BLaER1 treated with 17β-estradiol and CSF1 and Interleukin-3, amounts not matched to agents 10 nM and 100 nM (cell line): ENCODE data around the gene HIP1.

Source experiments
- H3K27ac ChIP-seq, 11 experiments: shearing (Covaris generic); formaldehyde crosslinking; 2 replicates each; pipeline ENCODE4 v1.8.1; 2022
- H3K27me3 ChIP-seq, 11 experiments: shearing (Covaris generic); formaldehyde crosslinking; 2 replicates each; pipeline ENCODE4 v1.8.1; 2022
- H3K36me3 ChIP-seq, 11 experiments: shearing (Covaris generic); formaldehyde crosslinking; 2 replicates each; pipeline ENCODE4 v1.8.1; 2022
- H3K4me1 ChIP-seq, 10 experiments: shearing (Covaris generic); formaldehyde crosslinking; 2 replicates each; pipeline ENCODE4 v1.8.1; 2022
- H3K4me2 ChIP-seq, 11 experiments: shearing (Covaris generic); formaldehyde crosslinking; 2 replicates each; pipeline ENCODE4 v1.8.1; 2022
- H3K4me3 ChIP-seq, 10 experiments: shearing (Covaris generic); formaldehyde crosslinking; 2 replicates each; pipeline ENCODE4 v1.8.1; 2022
- H3K9ac ChIP-seq, 11 experiments: shearing (Covaris generic); formaldehyde crosslinking; 2 replicates each; pipeline ENCODE4 v1.8.1; 2022
- H3K9me3 ChIP-seq, 11 experiments: shearing (Covaris generic); formaldehyde crosslinking; replicated peaks in 1 of 11; 2 replicates each; pipeline ENCODE4 v1.8.1; 2022
- H4K20me1 ChIP-seq, 11 experiments: shearing (Covaris generic); formaldehyde crosslinking; 2 replicates each; pipeline ENCODE4 v1.8.1; 2022
- Cebpa-rat ChIP-seq, 11 experiments: shearing (Covaris generic); IDR thresholded peaks; 2 replicates each; pipeline ENCODE4 v1.8.1; 2022

Gene HIP1

GRCh38 chr7:75712517-75713361 lies 26.0 kb downstream of the HIP1 start:
- no peaks in the 10 kb centered on the region for H3K27me3 ChIP-seq
- peak overlapping the region in 6 of 10 experiments; percentile 23 to 45 (median 30); a peak in 6 of 20 replicates for H3K4me3 ChIP-seq
- H3K36me3 ChIP-seq = peaks cover 15 to 36% (median 24%) of the 10 kb centered on the region in 11 experiments; a peak in 16 of 22 replicates
- TF ChIP-seq Cebpa-rat (IDR thresholded peaks at IDR 0.05) = no peak
- peaks cover 0 to 12% (median 0%) of the 10 kb centered on the region in 11 experiments; a peak in 2 of 22 replicates for H4K20me1 ChIP-seq
- H3K4me2 ChIP-seq = peak overlapping the region; percentile 75 to 94 (median 84)
- peak overlapping the region; percentile 26 to 75 (median 65); a peak in 21 of 22 replicates for H3K9ac ChIP-seq
- H3K4me1 ChIP-seq = peaks cover 36 to 54% (median 43%) of the 10 kb centered on the region in 10 experiments
- H3K9me3 ChIP-seq = peaks cover 28 to 38% (median 34%) of the 10 kb centered on the region in 11 experiments
- H3K27ac ChIP-seq = peak overlapping the region; percentile 0 to 81 (median 76); a peak in 21 of 22 replicates

GRCh38 chr7:75711656-75712514 lies 26.9 kb downstream of the HIP1 start:
- Histone ChIP-seq H4K20me1 (peaks cover 0 to 12% (median 0%) of the 10 kb centered on the region in 11 experiments; a peak in 2 of 22 replicates), H3K9me3 (peaks cover 28 to 38% (median 33%) of the 10 kb centered on the region in 11 experiments), H3K27me3 (no peaks in the 10 kb centered on the region), H3K4me3 (peak overlapping the region in 7 of 10 experiments; percentile 23 to 45 (median 31); a peak in 7 of 20 replicates), H3K4me2 (peak overlapping the region; percentile 75 to 94 (median 84)), H3K27ac (peak overlapping the region; percentile 0 to 81 (median 76); a peak in 21 of 22 replicates), H3K36me3 (peaks cover 13 to 28% (median 19%) of the 10 kb centered on the region in 11 experiments; a peak in 16 of 22 replicates), H3K9ac (peak overlapping the region; percentile 26 to 75 (median 65); a peak in 21 of 22 replicates), H3K4me1 (peaks cover 36 to 54% (median 43%) of the 10 kb centered on the region in 10 experiments)
- TF ChIP-seq Cebpa-rat (IDR thresholded peaks at IDR 0.05) = no peak

DNA sequence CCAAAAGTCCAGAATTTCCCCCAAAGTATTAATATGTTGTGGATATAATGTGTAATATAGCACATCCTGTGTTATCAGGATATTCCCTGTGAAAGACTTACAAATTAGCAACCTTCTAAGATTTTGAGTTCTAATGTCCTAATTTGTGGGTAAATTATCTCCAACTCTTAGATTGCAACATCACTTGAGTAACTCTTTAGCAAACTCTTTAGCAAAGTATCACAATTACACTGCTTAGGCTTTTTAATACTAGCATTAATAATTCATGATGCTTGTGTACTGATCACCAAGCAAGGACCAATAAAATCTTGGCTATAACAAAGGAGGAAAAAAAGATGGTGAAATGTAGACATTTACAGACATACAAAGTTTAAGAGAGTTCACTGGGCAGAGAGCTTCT lies 27.7 kb downstream of the HIP1 start:
- H3K4me1 ChIP-seq = peaks cover 36 to 52% (median 43%) of the 10 kb centered on the region in 10 experiments
- peaks cover 12 to 25% (median 19%) of the 10 kb centered on the region in 11 experiments; a peak in 16 of 22 replicates for H3K36me3 ChIP-seq
- H3K27me3 ChIP-seq = no peaks in the 10 kb centered on the region
- H3K9me3 ChIP-seq = peaks cover 28 to 38% (median 32%) of the 10 kb centered on the region in 11 experiments
- H3K4me2 ChIP-seq = peak overlapping the region; percentile 75 to 94 (median 84); a peak in 21 of 22 replicates
- TF ChIP-seq Cebpa-rat (IDR thresholded peaks at IDR 0.05) = peak in 2 of 11 experiments; percentile 8 to 14; a peak in 2 of 22 replicates
- peak overlapping the region in 9 of 11 experiments; percentile 55 to 75 (median 67); a peak in 14 of 22 replicates for H3K9ac ChIP-seq
- peak overlapping the region in 1 of 10 experiments; percentile 45; a peak in 1 of 20 replicates for H3K4me3 ChIP-seq
- H4K20me1 ChIP-seq = peaks cover 0 to 12% (median 0%) of the 10 kb centered on the region in 11 experiments; a peak in 2 of 22 replicates
- peak overlapping the region in 9 of 11 experiments; percentile 66 to 81 (median 77); a peak in 19 of 22 replicates for H3K27ac ChIP-seq

DNA sequence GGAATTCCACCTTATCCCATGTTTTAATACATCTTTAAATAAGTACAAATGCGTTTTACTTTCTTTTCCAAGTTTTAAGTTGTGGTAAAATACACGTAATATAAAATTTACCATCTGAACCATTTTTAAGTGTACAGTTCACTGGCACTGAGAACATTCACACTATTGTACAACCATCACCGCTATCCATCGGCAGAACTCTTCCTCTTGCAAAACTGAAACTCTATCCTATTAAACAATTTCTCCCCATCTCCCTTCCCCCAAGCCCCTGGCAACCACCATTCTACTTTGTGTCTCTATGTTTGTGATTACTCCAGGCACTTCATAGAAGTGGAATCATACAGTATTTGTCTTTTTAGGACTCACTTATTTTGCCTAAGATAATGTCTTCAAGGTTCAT lies 33.8 kb downstream of the HIP1 start:
- Histone ChIP-seq H3K36me3 (peaks cover 7 to 18% (median 13%) of the 10 kb centered on the region in 11 experiments; a peak in 16 of 22 replicates), H4K20me1 (no peaks in the 10 kb centered on the region), H3K4me1 (peaks cover 0 to 12% (median 6%) of the 10 kb centered on the region in 10 experiments; a peak in 13 of 20 replicates), H3K27ac (no peak overlapping the region), H3K4me2 (no peak overlapping the region), H3K9ac (no peak overlapping the region), H3K4me3 (no peak overlapping the region), H3K27me3 (no peaks in the 10 kb centered on the region), H3K9me3 (peaks cover 21 to 22% (median 21%) of the 10 kb centered on the region in 11 experiments)
- no peak for TF ChIP-seq Cebpa-rat (IDR thresholded peaks at IDR 0.05)

DNA sequence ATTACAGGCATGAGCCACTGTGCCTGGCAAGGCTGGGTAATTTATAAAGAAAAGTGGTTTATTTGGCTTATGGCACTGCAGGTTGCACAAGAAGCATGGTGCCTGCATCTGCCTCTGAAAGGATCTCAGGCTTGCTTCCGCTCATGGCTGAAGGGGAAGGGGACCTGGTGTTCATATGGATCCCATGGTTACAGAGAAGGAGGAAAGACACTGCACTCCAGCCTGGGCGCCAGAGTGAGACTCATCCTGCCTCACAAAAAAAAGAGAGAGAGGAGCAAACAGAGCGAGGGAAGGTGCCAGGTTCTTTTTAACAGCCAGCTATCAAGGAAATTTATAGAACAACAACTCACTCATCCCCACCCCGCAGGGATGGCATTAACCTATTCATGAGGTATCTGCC lies 36.2 kb downstream of the HIP1 start:
- TF ChIP-seq Cebpa-rat (IDR thresholded peaks at IDR 0.05) = no peak
- H3K4me2 ChIP-seq = no peak overlapping the region

DNA sequence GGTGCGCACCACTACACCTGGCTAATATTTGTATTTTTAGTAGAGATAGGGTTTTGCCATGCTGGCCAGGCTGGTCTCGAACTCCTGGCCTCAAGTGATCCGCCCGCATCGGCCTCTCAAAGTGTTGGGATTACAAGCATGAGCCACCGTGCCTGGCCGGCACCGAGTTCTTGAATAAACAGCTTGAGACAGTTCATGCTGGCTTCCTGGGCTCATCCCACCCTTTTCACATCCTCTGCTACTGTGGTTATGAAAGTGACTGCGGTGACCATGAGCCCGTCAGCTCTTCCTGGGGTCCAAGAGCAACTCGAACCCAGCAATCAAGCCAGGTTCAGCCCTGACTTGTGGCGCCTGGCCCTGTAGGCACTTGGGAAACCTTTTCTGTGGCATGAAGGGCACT lies 38.7 kb downstream of the HIP1 start:
- Histone ChIP-seq H3K9ac (no peak overlapping the region), H3K27ac (0 out of 22 replicates have a peak overlapping the region, but pooled peaks of 1 of the 11 experiments have one; percentile 18), H3K4me1 (peaks cover 0 to 53% (median 32%) of the 10 kb centered on the region in 10 experiments; a peak in 16 of 20 replicates), H3K27me3 (no peaks in the 10 kb centered on the region), H4K20me1 (no peaks in the 10 kb centered on the region), H3K4me2 (peak overlapping the region in 4 of 11 experiments; percentile 12 to 21 (median 16); a peak in 4 of 22 replicates), H3K36me3 (no peaks in the 10 kb centered on the region), H3K4me3 (no peak overlapping the region), H3K9me3 (no peaks in the 10 kb centered on the region)
- TF ChIP-seq Cebpa-rat (IDR thresholded peaks at IDR 0.05) = no peak

More for the DNA sequence above, 36.2 kb downstream of the HIP1 start:
- H4K20me1 ChIP-seq = no peaks in the 10 kb centered on the region
- H3K4me1 ChIP-seq = peaks cover 0 to 30% (median 15%) of the 10 kb centered on the region in 10 experiments; a peak in 13 of 20 replicates
- H3K4me3 ChIP-seq = no peak overlapping the region
- H3K9me3 ChIP-seq = no peaks in the 10 kb centered on the region
- H3K36me3 ChIP-seq = no peaks in the 10 kb centered on the region
- H3K27me3 ChIP-seq = no peaks in the 10 kb centered on the region
- no peak overlapping the region for H3K9ac ChIP-seq
- H3K27ac ChIP-seq = no peak overlapping the region

DNA sequence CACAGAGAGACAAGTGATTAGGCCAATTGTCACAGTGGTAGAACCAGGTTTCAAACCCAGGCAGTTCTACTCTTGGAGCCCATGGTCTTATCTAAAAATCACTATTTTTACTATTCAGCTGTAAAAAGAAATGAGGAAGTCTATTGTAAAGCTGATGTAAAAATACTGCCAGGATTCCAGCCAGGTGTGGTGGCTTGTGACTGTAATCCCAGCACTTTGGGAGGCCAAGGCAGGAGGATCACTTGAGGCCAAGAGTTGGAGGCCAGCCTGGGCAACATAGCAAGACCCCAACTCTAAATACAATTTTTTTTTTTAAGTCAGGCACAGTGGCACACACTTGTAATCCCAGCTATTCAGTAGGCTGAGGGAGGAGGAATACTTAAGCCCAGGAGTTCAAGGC lies 40.4 kb downstream of the HIP1 start:
- Histone ChIP-seq H4K20me1 (no peaks in the 10 kb centered on the region), H3K27me3 (no peaks in the 10 kb centered on the region), H3K4me2 (peak overlapping the region in 1 of 11 experiments; percentile 46; a peak in 3 of 22 replicates), H3K4me1 (peaks cover 0 to 60% (median 43%) of the 10 kb centered on the region in 10 experiments; a peak in 16 of 20 replicates), H3K9me3 (peaks cover 0 to 1% (median 0%) of the 10 kb centered on the region in 11 experiments; a peak in 1 of 22 replicates), H3K36me3 (no peaks in the 10 kb centered on the region), H3K4me3 (no peak overlapping the region), H3K9ac (no peak overlapping the region), H3K27ac (no peak overlapping the region)
- TF ChIP-seq Cebpa-rat (IDR thresholded peaks at IDR 0.05) = no peak
